ENCODE data around the gene PIF1.
"Not testable (repeated sequence)": the region's sequence is repeated elsewhere in the genome, so short reads cannot be mapped to it uniquely, and the experiment has no call there.

PIF1 gene

DNA sequence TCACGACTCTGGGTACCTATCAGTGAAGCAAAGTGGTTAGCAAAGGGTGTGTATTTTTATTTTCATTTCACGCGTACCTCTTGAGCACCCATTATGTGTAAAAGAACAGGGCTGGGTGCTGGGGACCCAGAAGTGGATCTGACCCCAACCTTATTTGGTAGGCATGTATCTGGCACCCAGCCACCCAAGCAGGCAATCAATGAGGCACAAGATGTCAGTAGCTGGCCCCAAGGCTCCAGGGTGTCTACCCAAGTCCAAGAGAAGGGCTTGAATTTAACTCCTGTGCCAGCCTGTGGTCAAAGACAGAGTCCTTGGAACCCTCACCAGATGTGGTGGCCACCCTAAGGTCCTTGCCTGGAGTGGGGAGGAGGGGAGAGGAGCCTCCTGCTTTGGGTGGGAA lies 22.0 kb upstream of the PIF1 start:
- DNase-seq (ENCODE audit: low read depth) = no peak

DNA sequence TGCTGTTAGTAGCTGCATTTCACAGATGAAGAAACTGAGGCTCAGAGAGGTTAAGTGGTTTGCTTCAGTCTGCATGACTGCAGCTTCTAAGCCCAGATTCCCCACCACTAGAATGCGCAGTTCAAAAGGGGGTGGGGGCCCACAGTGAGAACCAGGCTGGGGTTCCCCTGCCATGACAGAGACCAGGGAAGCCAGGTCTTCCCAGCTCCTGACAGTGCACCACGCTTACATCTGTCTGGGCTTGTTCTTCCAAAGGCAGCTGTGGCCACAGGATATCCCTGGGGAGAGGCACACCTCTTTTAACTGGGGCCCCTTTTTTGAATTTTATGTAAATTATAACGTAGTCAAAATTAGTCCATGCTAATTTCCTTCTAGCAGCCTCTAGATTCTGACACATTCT lies 21.6 kb upstream of the PIF1 start:
- no peak for DNase-seq (ENCODE audit: low read depth)

DNA sequence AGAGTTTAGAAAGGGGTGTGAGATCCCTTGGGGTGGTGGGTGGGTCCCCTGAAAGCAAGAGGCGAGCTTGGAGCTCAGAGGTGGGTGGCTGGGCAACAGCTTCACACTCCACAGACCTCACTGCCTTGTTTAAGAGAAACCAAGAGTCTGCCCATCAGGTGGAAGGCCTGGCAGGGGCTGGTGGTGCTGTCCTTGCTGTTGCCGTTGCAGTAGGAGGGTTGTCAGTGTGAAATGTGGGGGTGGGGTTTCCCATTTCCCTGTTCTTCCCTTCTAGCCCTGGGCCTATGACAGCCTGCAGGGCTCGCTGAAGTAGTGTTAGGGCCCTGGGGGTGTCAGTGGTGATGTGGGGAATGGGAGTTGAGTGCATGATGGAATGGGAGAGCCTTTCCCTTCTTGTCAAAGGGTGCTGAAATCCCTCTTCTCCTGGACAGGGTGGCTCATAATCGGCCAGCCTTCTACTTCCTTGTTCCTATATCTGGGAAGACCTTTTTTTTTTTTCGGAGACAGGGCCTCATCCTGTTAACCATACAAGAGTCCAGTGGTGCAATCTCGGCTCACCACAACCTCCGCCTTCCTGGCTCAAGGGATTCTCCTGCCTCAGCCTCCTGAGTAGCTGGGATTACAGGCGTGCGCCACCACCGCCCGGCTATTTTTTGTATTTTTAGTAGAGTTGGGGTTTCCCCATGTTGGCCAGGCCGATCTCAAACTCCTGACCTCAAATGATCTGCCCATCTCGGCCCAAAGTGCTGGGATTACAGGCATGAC lies 20.6 kb upstream of the PIF1 start:
- DNase-seq (ENCODE audit: low read depth) = no peak

DNA sequence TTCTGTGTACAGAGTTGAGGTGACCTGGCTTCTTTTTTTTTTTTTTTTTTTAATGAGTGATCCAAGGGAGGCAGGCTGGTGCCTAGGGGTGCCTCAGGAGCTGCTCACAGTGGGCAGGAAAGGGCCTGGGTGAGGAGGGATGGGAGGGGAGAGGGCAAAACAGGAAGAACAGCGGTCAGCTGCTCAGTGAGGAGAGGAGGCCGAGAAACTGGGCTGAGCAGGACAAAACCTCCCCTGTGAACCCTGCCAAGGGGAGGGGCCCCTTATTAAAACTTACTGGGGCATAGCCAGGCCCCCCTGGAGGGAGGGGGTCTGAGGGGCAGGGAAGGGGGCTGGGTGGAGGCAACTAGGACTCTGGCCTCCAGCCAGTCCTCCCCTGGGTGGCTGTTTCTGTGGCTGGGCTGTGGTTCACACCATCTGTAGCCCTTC lies 19.8 kb upstream of the PIF1 start:
- DNase-seq (ENCODE audit: low read depth) = no peak

DNA sequence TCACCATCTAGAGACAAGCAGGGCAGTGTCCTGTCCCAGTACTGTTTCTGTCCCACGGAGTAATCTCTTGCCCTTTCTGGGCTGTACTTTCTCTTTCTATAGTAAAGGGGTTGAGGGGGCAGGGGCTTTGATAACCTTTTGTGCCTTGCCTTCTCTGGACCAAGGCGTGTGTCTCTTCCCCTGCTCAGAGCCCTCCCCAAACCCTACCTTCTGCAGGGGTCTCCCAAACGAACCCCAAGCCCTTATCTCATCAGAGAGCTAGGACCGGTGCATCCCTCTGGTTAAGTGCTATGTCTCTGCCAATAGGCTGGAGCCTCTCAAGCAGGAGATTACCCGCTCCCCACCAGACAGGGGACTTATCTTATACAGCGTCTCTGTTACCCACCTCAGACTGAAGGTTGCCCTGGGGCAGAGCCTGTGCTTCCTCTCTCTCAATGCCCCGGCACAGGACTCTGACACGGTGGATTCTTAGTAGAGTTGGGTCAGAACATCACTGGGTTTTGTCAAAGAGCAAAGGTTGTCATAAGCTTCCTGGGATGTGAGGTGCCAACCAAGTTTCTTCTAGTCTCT lies 19.2 kb upstream of the PIF1 start:
- DNase-seq (ENCODE audit: low read depth) = no peak

DNA sequence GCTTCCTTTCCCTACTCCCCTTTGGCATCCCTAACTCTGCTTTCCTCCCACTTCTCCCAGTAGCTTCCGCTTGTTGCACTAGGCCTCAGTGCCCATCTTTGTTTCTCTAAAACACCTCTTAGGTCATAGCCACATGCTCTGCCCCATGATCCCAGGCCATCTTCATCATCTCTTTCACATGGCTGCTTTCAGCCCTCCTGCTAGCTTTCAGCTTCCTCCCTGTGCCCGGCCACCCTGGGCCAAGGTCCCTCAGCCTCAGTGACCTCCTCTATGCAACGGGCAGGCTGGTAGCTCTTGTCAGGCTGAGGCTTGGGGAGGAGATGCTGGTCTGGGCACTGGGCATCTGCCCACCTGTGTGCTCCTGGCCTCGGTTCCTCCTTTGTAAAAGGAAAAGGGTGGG lies 18.5 kb upstream of the PIF1 start:
- no peak for DNase-seq (ENCODE audit: low read depth)

DNA sequence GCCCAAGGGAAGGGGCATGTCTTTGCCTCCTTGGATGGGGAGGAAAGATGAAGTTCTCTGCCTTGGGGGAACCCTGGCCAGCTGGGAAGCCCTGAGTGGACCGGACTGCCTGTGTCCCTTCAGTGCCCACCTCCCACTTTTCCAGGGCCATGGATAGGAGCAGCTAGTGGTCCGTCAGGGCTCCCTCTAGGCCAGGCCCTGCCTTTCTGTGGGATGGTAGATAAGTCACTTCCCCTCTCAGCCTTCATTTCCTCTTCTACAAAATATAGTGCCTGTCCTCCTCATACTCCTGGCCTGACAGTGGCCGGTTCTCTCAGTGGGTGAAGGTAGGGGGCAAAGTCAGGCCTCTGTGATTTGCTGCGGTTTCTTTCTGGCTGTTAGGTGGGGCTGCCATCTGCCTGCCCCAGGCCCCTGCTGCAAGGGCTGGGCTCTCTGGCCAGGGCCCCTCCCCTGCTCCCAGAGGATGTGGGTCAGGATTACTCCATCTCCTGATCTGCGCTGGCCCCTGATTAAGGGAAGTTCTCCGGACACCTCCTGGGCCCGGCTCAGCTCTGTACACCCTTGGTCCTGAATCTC lies 17.6 kb upstream of the PIF1 start:
- no peak for DNase-seq (ENCODE audit: low read depth)

DNA sequence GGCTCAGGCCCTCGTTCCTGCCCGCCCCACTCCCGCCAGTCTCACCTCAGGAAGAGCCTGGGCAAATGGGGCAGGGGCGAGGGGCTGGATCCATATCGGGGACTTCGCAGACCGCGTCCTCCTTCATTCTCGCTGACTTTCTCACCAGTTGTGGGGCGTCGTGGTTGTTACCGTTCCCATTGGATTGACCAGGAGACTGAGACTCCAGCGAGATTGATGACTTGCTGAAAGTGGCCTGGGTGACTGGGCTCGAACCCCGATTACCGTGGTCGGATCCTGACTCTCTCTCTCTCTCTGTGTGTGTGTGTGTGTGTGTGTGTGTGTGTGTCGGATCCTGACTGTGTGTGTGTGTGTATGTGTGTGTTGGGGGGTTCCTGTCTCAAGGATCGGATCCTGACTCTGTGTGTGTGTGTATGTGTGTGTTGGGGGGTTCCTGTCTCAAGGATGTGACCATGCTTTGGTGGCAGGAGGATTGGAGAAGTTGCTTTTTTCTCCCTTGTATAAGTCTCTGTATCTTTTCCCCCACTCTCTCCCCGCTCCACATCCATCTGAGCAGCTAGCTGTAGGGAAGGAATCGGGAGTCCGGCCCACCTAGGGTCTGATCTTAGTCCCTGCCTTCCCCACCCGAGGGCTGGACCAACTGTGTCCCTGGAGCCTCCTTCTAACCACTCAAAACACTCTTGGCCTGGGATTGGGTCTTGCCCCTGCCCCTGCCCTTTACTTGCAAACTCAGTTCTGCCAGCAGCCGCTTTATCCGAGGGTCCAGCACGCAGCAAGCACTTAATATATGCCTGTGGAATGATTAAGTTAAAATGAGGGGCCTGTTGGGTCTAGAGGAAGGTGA lies 16.9 kb upstream of the PIF1 start:
- DNase-seq (ENCODE audit: low read depth) = no peak

DNA sequence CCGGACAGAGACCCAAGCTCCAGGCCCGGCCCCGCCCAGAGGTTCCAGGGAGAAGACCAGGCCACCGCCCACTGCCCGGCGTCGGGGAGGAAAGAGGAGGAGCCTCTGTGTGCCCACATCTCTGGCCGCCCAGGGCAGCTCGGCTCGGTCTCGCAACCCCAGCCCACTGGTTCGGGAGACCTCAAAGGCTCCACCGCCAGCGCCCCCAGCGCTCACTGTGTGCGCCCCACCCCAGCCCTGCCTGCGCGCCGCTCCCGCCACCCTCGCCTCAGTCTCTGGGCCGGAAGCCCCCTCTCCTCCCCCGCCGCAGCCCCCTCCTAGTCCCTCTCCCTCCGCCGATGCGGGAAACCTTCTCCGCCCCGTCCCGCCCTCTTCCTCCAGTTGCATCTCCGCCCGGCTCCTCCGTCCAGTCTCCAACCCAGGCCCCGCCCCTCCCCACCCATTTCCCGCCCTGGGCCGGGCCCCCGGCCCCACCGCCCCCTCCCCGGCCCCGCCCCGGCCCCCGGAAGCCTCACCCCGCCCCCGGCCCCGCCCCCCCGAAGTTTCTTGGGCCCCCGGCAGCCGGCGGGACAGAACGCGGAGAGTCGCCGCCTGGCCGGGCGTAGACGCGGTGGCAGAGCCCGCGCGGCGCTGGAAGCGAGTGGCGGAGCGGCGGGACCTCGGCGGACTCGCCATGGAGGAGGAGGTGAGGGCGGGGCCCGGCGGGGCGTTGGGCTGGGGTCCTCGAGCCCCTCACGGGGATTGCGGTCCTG lies 16.1 kb upstream of the PIF1 start, which contains the start of gene PLEKHO2:
TSS of gene PLEKHO2 (plus strand) at position 572 of the 752 bp plus-strand sequence. CDS start at position 674, 102 bp downstream.
- peak; percentile 87 for DNase-seq (ENCODE audit: low read depth)

DNA sequence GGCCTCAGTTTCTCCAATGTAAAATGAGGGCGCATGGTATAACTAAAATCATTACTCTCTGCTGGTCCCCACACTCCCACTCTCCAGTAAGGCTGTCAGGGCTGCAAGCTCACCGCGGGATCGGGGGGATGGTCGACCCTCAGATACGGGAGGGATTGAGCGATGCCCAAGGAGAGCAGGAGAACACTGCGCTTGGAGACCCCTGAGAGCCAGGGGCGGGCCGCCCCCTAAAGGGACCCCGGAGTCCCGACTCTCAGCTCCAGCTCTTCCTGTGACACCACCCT lies 15.6 kb upstream of the PIF1 start:
- no peak for DNase-seq (ENCODE audit: low read depth)

DNA sequence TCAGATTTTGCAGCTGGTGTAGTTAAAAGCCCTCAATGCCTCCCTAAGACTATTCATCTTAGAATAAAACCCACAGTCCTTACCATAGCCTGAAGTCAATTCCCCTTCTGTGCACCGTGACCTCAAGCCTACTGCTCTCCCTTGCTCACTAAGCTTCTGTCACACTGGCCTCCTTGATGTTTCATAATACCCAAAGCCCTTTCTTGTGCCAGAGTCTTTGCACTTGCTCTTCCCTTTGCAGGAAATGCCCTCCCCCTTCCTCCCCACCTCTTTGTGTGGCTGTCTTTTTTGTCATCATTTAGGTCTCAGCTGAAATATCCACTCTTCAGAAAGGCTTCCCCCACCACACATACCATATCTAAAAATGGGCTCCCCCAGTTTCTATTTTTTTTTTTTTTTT lies 12.1 kb upstream of the PIF1 start:
- DNase-seq (ENCODE audit: low read depth) = no peak

DNA sequence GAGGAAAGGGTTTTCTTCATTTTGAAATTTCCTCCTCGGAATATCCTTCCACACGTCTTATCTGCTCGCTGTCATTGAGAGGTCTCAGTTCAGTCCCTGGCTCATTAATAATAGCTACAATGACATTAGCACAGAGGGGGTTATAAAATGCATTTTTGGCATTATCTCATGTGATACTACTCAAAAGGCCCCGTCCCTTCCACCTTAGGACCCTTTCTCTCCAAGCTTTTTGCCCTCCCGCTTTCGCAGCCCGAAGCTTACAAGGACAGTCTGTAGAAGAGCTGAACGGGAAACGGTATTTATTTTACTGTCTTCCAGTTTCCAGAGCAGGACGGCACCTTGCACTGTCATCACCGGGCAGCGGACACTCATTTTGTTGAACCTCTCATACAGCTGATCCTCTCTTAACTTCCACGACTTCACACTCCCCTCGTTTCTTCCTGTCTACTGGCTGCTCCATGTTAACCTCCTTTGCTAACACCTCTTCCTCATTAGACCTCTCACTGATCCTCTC lies 10.6 kb upstream of the PIF1 start:
- DNase-seq (ENCODE audit: low read depth) = no peak

DNA sequence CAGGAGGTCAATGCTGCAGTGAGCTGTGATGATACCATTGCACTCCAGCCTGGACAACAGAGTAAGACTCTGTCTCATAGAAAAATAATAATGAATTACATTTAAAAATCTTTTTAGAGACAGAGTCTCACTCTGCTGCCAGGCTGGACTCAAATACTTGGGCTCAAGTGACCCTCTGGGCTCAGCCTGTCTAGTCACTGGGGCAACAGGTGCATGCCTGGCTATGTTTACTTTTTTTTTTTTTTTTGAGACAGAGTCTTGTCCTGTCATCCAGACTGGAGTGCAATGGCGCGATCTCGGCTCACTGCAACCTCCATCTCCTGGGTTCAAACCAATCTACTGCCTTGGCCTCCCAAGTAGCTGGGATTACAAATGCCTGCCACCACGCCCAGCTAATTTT lies 8.2 kb upstream of the PIF1 start:
- no peak for DNase-seq (ENCODE audit: low read depth)

DNA sequence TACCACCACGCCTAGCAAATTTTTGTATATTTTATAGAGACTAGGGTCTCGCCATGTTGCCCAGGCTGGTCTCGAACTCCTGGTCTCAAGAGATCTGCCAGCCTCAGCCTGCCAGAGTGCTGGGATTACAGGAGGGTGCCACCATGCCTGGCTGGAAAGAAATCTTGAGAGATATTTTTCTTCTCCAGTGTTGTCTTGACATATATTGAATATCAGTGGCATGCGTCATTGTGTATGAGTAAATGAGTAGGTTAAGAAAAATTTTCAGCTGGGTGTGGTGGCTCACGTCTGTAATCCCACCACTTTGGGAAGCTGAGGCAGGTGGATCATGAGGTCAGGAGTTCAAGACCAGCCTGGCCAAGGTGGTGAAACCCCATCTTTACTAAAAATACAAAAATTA lies 3.5 kb upstream of the PIF1 start:
- DNase-seq (ENCODE audit: low read depth) = no peak

DNA sequence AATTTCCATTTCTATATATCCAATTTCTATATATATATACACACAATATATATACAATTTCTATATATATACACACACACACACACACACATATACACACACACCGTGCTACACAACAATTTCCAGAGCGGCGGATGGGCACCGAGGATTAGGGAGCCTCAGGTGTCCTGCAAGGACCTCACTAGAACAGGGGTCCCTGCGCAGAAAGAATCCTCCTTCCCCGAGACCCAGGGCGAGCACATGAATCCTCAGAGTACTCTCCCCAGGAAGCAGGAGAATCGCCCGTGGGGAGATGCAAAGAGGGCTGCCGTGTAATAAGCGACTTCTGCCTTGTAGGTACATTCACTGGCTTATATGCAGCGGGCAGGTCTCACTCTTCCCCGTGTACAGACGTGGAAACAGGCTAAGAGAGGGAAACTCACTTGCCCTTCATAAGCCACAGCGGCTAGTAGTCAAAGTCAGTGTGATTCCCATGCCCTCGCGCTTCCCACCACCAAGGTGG lies 467 bp downstream of the PIF1 start:
- no peak for DNase-seq (ENCODE audit: low read depth)

DNA sequence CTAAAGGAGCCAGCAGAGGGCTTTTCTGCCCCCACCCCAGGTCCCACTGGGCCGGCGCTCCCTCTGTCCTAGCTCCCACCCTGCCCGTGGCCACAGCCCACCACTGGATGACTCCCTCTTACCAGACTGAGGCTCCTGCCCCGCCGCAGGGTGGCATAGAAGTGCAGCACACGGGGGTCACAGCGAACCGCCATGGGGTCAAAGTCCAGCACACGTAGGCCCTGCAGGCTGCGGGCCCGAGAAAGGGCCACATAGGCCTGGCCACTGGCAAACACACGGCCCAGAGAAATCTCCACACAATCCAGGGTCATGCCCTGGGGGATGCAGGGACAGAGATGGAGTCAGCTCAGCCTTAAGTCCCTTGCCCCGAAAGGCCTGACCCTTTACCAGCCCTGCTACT lies 9.0 kb downstream of the PIF1 start:
- DNase-seq (ENCODE audit: low read depth) = no peak

DNA sequence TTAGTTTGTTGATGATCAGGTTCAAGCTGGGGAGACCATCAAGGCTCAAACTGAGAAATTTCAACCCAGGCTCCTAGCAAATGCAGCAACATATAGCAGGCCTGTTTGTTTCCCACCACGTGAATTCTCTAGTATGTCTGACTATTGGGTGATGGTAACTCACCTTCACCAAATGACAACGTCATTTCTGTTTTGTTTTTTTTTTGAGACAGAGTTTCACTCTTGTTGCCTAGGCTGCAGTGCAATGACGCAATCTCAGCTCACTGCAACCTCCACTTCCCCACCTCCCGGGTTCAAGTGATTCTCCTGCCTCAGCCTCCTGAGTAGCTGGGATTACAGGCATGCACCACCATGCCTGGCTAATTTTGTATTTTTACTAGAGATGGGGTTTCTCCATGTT lies 10.5 kb downstream of the PIF1 start:
- not testable (repeated sequence) for DNase-seq (ENCODE audit: low read depth)

DNA sequence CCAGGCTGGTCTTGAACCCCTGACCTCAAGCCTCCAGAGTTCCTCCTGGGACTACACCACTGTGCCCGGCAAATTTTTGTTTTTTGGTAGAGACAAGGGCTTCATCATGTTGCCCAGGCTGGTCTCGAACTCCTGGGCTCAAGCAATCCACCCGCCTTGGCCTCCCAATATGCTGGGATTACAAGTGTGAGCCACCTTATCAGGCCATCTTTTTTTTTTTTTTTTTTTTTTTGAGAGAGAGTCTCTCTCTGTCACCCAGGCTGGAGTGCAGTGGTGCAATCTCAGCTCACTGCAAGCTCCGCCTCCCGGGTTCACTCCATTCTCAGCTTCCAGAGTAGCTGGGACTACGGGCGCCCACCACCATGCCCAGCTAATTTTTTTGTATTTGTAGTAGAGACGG lies 11.2 kb downstream of the PIF1 start:
- not testable (repeated sequence) for DNase-seq (ENCODE audit: low read depth)

DNA sequence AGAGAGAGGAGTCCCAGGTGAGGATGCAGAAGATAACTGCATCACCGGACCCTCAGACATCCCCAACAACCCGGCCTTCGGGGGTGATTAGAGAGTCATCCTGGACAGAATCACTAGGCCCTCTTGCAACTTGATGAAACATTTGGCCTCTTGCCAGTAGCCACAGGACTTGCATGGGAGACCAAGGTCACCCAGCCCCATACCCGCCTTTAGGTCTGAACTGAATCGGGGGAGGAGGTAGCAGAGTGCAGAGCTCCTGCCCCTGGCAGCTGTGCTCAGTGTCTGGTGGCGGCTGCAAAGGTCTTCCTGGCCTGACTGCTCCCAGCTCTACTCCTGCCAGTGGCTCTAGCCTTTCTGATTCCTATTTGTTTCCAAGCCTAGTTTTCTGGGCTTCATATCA lies 12.4 kb downstream of the PIF1 start:
- DNase-seq (ENCODE audit: low read depth) = no peak

DNA sequence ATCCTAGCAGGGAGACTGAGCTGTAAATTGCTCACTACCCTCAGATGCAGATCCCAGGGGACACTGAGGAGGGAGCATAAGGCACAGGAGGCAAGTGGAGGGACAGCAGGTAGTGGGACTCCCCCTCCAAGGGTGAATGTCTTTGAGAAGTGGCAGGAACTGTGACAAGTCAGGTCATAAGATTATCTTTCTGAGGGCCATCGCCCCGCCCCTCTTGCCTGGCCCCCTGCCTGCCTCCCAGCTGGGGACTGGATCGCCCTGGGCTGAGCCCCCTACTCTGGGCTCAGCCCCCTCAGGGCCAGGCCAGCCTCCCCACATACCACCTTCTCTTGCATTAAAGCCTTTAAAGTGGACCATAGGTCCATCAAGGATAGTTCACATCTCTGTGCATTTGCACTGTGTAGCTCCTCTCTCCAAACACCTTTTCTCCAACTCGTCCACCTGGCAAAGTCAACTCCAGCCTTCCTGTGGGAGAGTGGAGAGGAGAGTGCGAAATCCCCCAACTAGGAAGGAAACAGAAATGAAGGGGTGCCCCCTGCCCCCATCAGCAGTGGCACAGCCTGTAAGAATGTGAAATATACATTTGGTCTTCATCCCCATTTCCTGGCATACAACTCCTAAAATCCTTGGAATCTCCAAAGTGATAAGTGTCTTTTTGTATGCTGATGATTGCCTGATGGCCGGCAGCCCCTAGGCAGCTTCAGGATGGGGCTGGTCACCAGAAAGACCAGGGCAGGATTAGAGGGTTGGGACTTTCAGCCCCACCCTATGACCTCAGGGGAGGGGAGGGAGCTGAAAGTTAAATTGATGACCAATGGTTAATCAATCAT lies 14.7 kb downstream of the PIF1 start:
- no peak for DNase-seq (ENCODE audit: low read depth)

All from GM04504 (cell line).